Measurements from ENCODE around the gene SLC39A11. TPM values are rescaled to one million over a fixed set of nuclear protein-coding genes. Genes with fewer than 3 reads are reported as not detected.
"Not testable (repeated sequence)": the region's sequence is repeated elsewhere in the genome, so short reads cannot be mapped to it uniquely, and the experiment has no call there.

Gene SLC39A11
- total RNA-seq, 2 experiments from 2014 or later, result 9.7 to 12.2 TPM

GRCh38 chr17:73068322-73069153, 23.9 kb downstream of the SLC39A11 start:
- TF ChIP-seq CTCF (IDR thresholded peaks at IDR 0.05), result no peak
- intact Hi-C loops (cut with DNase I, micrococcal nuclease), result no loop called here
- H3K27me3 Mint-ChIP-seq, result no peaks in the 10 kb centered on the region
- Histone ChIP-seq H3K4me1 (ENCODE audit: insufficient read depth, low read length) (no peaks in the 10 kb centered on the region), H3K27ac (ENCODE audit: low read depth in 1 of 2, low read length in 2 of 2) (no peak overlapping the region), H3K9me3 (ENCODE audit: control insufficient read depth in 1 of 2, insufficient read depth in 1 of 2, low read length in 2 of 2) (no peaks in the 10 kb centered on the region), H3K36me3 (ENCODE audit: insufficient read depth, low read length) (peaks cover 17% of the 10 kb centered on the region), H3K27me3 (ENCODE audit: control insufficient read depth in 1 of 2, insufficient read depth in 2 of 2, low read length in 2 of 2) (no peaks in the 10 kb centered on the region), H3K4me3 (ENCODE audit: low read length) (no peak overlapping the region)
- peaks cover 15% of the 10 kb centered on the region for H3K4me1 Mint-ChIP-seq (ENCODE audit: low read depth)
- DNase-seq (no peak), ATAC-seq (ENCODE audit: poor library complexity) (no peak)
- ChIA-PET CTCF (no interaction called here), POLR2A (no interaction called here)
- H3K27ac Mint-ChIP-seq, result no peak overlapping the region
- H3K36me3 Mint-ChIP-seq (ENCODE audit: low read depth), result peaks cover 49% of the 10 kb centered on the region
- no peaks in the 10 kb centered on the region for H3K9me3 Mint-ChIP-seq
- H3K4me3 Mint-ChIP-seq, result no peak overlapping the region

- H3K27me3 Mint-ChIP-seq; H3K9me3 ChIP-seq (ENCODE audit: control insufficient read depth in 1 of 2, insufficient read depth in 1 of 2, low read length in 2 of 2); H3K27ac ChIP-seq (ENCODE audit: low read depth in 1 of 2, low read length in 2 of 2); DNase-seq; H3K27ac Mint-ChIP-seq; H3K9me3 Mint-ChIP-seq; H3K4me3 ChIP-seq (ENCODE audit: low read length); H3K4me1 ChIP-seq (ENCODE audit: insufficient read depth, low read length); intact Hi-C loops (cut with DNase I, micrococcal nuclease); POLR2A ChIA-PET; CTCF ChIA-PET; H3K27me3 ChIP-seq (ENCODE audit: control insufficient read depth in 1 of 2, insufficient read depth in 2 of 2, low read length in 2 of 2); H3K4me3 Mint-ChIP-seq; ATAC-seq (ENCODE audit: poor library complexity): not testable (repeated sequence)
- Mint-ChIP-seq H3K36me3 (ENCODE audit: low read depth) (peaks cover 49% of the 10 kb centered on the region), H3K4me1 (ENCODE audit: low read depth) (peaks cover 15% of the 10 kb centered on the region)
- peaks cover 11% of the 10 kb centered on the region for H3K36me3 ChIP-seq (ENCODE audit: insufficient read depth, low read length)
Measured at GRCh38 chr17:73067699-73068098, 24.8 kb downstream of the SLC39A11 start.

GRCh38 chr17:73067075-73067474, 25.4 kb downstream of the SLC39A11 start:
- no peak overlapping the region for H3K27ac ChIP-seq (ENCODE audit: low read depth in 1 of 2, low read length in 2 of 2)
- ATAC-seq (ENCODE audit: poor library complexity), result no peak
- H3K36me3 Mint-ChIP-seq (ENCODE audit: low read depth), result peaks cover 43% of the 10 kb centered on the region
- no peak for DNase-seq
- H3K9me3 Mint-ChIP-seq, result no peaks in the 10 kb centered on the region
- no peak for TF ChIP-seq CTCF (IDR thresholded peaks at IDR 0.05)
- peaks cover 10% of the 10 kb centered on the region for H3K36me3 ChIP-seq (ENCODE audit: insufficient read depth, low read length)
- ChIA-PET CTCF (no interaction called here), POLR2A (no interaction called here)
- H3K9me3 ChIP-seq (ENCODE audit: control insufficient read depth in 1 of 2, insufficient read depth in 1 of 2, low read length in 2 of 2), result no peaks in the 10 kb centered on the region
- no peak overlapping the region for H3K27ac Mint-ChIP-seq
- no peaks in the 10 kb centered on the region for H3K4me1 ChIP-seq (ENCODE audit: insufficient read depth, low read length)
- no peaks in the 10 kb centered on the region for H3K27me3 ChIP-seq (ENCODE audit: control insufficient read depth in 1 of 2, insufficient read depth in 2 of 2, low read length in 2 of 2)
- H3K4me3 ChIP-seq (ENCODE audit: low read length), result no peak overlapping the region
- no peaks in the 10 kb centered on the region for H3K27me3 Mint-ChIP-seq
- no peak overlapping the region for H3K4me3 Mint-ChIP-seq
- peaks cover 15% of the 10 kb centered on the region for H3K4me1 Mint-ChIP-seq (ENCODE audit: low read depth)
- intact Hi-C loops (cut with DNase I, micrococcal nuclease), result no loop called here
